Inferior parietal cortex (tissue), 1 donor: Measurements from ENCODE around the gene TMEM192.
"Not testable (repeated sequence)": the region's sequence is repeated elsewhere in the genome, so short reads cannot be mapped to it uniquely, and the experiment has no call there.

Experiments used
- DNase-seq: peaks from one replicate; pipeline ENCODE4 v3.0.0-alpha.2; 2016; ENCODE audit errors: extremely low spot score

TMEM192 gene

DNA sequence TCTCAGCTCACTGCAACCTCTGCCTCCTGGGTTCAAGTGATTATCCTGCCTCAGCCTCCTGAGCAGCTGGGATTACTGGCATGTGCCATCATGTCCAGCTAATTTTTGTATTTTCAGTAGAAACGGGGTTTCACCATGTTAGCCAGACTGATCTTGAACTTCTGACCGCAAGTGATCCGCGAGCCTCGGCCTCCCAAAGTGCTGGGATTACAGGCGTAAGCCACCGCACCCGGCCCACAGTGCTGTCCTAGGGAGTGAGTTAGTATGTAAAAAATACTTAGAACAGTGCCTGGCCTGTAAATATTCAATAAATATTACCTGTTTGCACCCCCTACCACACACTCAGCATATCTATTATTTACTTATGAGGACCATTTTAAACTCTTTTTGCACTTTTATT is 20.5 kb downstream of the TMEM192 start:
- not testable (repeated sequence) for DNase-seq

GRCh38 chr4:165088366-165088765 is 24.3 kb downstream of the TMEM192 start:
- no peak for DNase-seq

DNA sequence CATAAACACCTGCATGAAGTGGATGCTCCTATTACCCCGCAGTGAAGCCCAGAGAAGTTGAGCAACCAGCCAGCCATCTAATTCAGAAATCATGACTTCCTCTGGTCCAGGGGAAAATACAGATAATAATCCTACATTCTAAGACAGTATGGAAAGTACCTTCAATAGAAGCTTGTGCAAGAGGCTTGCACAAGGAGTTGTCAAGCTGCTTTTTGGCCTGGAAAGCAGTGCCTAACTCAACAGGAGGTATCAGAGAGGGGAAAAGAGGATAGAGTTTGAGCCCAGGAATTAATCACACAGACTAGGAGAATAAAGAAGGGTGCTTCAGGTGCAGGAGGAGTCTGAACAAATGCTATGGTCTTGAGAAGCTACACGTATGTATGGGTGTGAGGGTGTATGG is 26.7 kb downstream of the TMEM192 start:
- DNase-seq: no peak

- not testable (repeated sequence) for DNase-seq
Observed at GRCh38 chr4:165084787-165085186, 27.9 kb downstream of the TMEM192 start.

- DNase-seq: no peak
Observed at GRCh38 chr4:165079476-165079875, 33.2 kb downstream of the TMEM192 start.

DNA sequence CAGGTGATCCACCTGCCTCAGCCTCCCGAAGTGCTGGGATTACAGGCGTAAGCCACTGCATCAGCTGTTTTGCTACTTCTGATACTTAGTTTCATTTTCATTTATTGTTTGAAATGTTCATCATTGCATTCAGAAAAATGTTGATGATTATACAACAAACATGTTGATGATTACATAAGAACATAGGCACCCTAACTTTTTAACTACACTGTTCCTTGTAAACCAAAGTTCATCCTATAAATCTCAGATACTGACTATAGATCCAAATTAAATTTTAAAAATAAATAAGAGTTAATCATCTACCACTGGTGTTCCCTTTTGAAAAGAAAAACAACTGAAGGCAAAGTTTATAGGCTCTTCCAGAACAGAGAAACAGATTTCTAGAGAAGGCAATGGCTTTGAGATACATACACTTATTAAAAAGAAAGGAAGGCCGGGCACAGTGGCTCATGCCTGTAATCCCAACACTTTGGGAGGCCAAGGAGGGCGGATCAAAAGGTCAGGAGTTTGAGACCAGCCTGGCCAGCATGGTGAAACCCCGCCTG is 35.6 kb downstream of the TMEM192 start:
- no peak for DNase-seq

DNA sequence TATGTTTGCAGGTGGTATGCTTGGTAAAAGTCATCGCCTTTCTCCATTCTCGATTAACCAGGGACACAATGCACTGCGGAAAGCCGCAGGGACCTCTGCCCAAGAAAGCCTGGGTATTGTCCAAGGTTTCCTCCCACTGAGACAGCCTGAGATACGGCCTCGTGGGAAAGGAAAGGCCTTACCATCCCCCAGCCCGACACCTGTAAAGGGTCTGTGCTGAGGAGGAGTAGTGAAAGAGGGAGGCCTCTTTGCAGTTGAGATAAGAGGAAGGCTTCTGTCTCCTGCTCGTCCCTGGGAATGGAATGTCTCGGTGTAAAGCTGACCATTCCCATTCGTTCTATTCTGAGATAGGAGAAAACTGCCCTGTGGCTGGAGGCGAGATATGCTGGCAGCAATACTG is 39.3 kb downstream of the TMEM192 start:
- DNase-seq: not testable (repeated sequence)

GRCh38 chr4:165070560-165070959 is 42.1 kb downstream of the TMEM192 start:
- no peak for DNase-seq

GRCh38 chr4:165060938-165061337 is 51.7 kb downstream of the TMEM192 start:
- DNase-seq: peak; percentile 36

DNA sequence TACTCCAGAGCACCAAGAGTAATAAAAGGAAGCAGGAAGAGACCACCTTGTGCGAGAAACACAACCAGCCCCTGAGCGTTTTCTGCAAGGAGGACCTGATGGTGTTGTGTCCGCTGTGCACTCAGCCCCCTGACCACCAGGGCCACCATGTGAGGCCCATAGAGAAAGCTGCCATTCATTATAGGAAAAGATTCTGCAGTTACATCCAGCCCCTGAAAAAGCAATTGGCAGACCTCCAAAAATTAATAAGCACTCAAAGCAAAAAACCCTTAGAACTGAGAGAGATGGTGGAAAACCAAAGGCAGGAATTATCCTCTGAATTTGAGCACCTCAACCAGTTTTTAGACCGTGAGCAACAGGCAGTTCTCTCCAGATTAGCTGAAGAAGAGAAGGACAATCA is 53.3 kb downstream of the TMEM192 start:
- no peak for DNase-seq

DNA sequence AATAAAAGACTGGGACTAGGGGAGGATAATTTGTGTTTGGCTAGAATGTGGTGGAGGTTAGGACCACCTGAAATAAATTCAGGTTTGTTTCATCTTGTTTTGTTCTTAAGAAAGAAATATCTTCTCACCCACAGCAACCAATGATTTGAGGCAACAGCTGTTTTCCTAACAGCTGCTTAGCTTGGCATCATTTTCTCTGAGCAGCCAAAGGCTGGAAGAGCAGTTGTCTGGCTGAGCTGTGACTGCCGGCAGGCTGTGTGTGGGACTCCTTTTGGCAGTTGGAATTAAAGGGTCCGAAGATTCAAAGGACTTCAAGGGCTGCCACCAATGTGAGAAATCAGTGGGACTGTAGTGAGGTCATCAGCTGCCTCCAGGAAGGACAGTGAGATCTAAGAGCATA is 54.0 kb downstream of the TMEM192 start:
- no peak for DNase-seq

DNA sequence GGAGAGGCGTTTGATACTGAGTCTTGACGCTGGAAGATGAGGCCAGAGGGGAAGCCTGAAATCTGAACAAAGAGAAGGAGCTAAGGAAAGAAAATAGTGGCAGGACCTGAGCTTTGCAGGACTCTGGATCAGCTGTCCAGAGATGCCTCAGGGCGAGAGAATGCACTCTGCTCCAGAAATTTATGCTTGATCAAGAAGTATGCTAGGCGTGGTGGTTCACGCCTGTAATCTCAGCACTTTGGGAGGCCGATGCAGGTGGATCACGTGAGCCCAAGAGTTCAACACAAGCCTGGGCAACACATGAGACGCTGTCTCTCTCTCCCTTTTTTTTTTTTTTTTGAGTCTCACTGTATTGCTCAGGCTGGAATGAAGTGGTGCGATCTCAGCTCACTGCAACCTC is 57.1 kb downstream of the TMEM192 start:
- DNase-seq: no peak

DNA sequence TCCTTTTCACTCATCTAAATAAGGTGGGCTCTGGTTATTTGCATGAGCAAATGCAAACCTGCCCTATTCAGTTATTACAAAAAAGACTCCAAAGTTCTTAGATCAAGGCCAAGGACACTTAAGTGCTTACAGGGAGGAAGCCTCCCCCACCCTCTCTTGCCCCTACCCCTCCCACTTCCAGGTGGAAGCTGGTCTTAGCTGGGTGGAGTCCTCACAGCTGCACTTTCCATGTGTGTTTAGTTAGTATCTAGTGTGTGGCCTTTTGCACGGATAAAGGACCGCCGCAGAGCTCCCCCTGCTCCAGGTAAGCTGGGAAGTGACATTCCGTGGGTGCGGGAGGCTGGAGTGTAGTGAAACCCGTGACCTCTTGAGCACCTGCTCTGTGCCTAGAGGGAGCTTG is 59.0 kb downstream of the TMEM192 start, which contains the start of gene TRIM75:
Gene TRIM75, plus strand, starts transcription at position 222 of the 400 bp plus-strand sequence. CDS start 5,282 bp downstream, outside the sequence.
- DNase-seq: no peak

DNA sequence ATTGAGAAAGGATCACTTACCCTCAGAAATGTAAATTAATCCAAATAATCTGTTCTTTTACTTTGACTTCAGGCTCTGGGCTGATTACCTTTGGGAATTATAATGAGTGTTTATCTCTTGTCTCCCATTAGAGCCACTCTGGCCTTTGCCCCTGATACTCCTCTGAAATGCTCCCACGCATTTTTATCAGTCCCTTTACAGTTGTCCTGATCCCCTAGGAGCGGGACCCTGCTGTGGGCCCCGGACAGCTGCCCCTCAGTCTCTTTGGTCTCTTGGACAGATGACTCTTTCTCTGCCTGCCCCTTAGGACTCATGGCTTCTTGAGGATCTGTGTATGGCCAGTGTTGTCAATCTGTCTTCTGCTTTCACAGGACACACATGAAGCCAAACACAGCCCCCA is 60.0 kb downstream of the TMEM192 start:
- no peak for DNase-seq

GRCh38 chr4:165048170-165048569 is 64.5 kb downstream of the TMEM192 start:
- DNase-seq: no peak

GRCh38 chr4:165031436-165032211 is 81.0 kb downstream of the TMEM192 start, which contains the start of gene TRIM60:
Gene TRIM60, plus strand, starts transcription at chr4:165031999. Its CDS starts 8,074 bp downstream, at chr4:165040073.
- no peak for DNase-seq

- DNase-seq: no peak
Observed at GRCh38 chr4:165027762-165028402, 84.8 kb downstream of the TMEM192 start.

DNA sequence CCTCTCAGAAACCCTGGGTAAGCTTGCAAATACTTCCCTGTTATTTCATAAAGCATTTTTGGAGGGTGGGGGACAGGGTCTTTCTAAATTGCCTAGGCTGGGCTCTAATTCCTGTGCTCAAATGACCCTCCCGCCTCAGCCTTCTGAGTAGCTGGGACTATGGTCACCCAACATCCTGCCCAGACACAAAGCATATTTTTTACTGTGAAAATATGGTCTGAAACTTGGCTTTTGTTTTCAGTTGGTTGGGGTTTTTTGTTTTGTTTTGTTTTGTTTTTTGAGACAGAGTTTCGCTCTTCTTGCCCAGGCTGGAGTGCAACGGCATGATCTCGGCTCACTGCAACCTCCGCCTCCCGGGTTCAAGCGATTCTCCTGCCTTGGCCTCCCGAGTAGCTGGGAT is 86.9 kb downstream of the TMEM192 start:
- DNase-seq: not testable (repeated sequence)
